ENCODE measurements around the gene MUS81. TPM values are rescaled to one million over a fixed set of nuclear protein-coding genes. Genes with fewer than 3 reads are reported as not detected.

MUS81 gene
- total and polyA plus RNA-seq, 11 donors: 24.6 to 56.1 (median 35.9) TPM

- H3K4me3 ChIP-seq: no peak overlapping the region
- H3K36me3 ChIP-seq: peaks cover 0 to 48% (median 42%) of the 10 kb centered on the region in 9 donors
- H3K27ac ChIP-seq: no peak overlapping the region
- DNase-seq (no peak), ATAC-seq (no peak)
- no peaks in the 10 kb centered on the region for H3K27me3 ChIP-seq
- no peak for TF ChIP-seq POLR2A (IDR thresholded peaks at IDR 0.05)
- TF ChIP-seq CTCF (IDR thresholded peaks at IDR 0.05): no peak
- intact Hi-C loops (cut with DNase I): loop anchor here in 1 of 10 donors (10.0 kb wide), 1 partner anchor 414 kb away; the partner anchor contains the start of gene RAB1B
- H3K4me1 ChIP-seq: peaks cover 0 to 9% (median 0%) of the 10 kb centered on the region in 12 donors
- peaks cover 0 to 10% (median 2%) of the 10 kb centered on the region in 12 donors for H3K9me3 ChIP-seq
- WGBS, 4 donors: 73 to 79% (median 74%) methylated on average over 20 of the region's 20 CpGs
These were observed 9.8 kb upstream of the MUS81 start for GRCh38 chr11:65850217-65851082.

- intact Hi-C loops (cut with DNase I): loop anchor here in 1 of 10 donors (10.0 kb wide), 1 partner anchor 414 kb away; the partner anchor contains the start of gene RAB1B
- H3K36me3 ChIP-seq: peaks cover 0 to 55% (median 49%) of the 10 kb centered on the region in 9 donors
- no peak for DNase-seq
These were observed 9.1 kb upstream of the MUS81 start for GRCh38 chr11:65851083-65851579.

GRCh38 chr11:65851811-65852507, 8.3 kb upstream of the MUS81 start:
- ATAC-seq (no peak), DNase-seq (no peak)
- Histone ChIP-seq H3K27me3 (no peaks in the 10 kb centered on the region), H3K27ac (no peak overlapping the region), H3K36me3 (peaks cover 0 to 60% (median 50%) of the 10 kb centered on the region in 9 donors), H3K9me3 (peaks cover 0 to 10% (median 2%) of the 10 kb centered on the region in 12 donors), H3K4me1 (peaks cover 0 to 23% (median 12%) of the 10 kb centered on the region in 12 donors), H3K4me3 (no peak overlapping the region)
- intact Hi-C loops (cut with DNase I): loop anchor here in 1 of 10 donors (10.0 kb wide), 1 partner anchor 413 kb away; the partner anchor contains the start of gene RAB1B
- TF ChIP-seq POLR2A (IDR thresholded peaks at IDR 0.05) (no peak), CTCF (IDR thresholded peaks at IDR 0.05) (no peak)
- WGBS, 4 donors: 87 to 94% (median 92%) methylated on average over 10 of the region's 10 CpGs

More at GRCh38 chr11:65851083-65851579, 9.1 kb upstream of the MUS81 start:
- Histone ChIP-seq H3K4me3 (no peak overlapping the region), H3K9me3 (peaks cover 0 to 10% (median 2%) of the 10 kb centered on the region in 12 donors), H3K27me3 (no peaks in the 10 kb centered on the region), H3K4me1 (peaks cover 0 to 15% (median 5%) of the 10 kb centered on the region in 12 donors), H3K27ac (no peak overlapping the region)
- WGBS, 4 donors: 86 to 95% (median 87%) methylated on average over 10 to 14 of the region's 14 CpGs
- TF ChIP-seq CTCF (IDR thresholded peaks at IDR 0.05) (peak in 6 of 12 donors; percentile 10 to 34 (median 27)), POLR2A (IDR thresholded peaks at IDR 0.05) (no peak)
- ATAC-seq: peak in 2 of 4 donors; percentile 10 to 12

Data from heart left ventricle (tissue), 16 donors.